ENCODE measurements around the gene USH1C. TPM values are rescaled to one million over a fixed set of nuclear protein-coding genes. Genes with fewer than 3 reads are reported as not detected.

Gene USH1C
- not detected in 2 replicates for total RNA-seq (2014; rRNA removed; shearing (Covaris generic); ENCODE audit: low replicate concordance)

DNA sequence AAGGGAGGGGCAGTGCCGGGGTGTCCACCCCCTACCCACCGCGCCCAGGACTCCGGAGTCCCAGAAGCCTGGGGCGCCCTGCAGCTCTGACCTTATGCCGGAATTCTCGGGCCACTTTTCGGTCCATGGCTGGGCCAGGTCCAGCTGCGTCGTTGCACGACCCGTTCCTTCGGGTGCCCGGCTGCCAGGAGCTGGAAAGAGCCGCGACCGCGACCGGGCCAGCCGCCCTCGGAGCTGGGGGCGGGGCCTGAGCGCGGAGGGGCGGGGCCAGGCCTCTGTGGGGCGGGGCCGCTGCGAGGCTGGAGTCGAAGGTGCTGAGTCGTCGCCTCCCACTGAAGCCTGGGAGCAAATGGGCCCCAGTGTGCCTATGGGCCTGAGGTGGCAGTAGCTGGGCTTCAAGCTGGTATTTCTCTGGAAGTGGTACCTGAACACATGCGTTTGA, at the start of gene USH1C:
Gene USH1C (minus strand): TSS at position 236 of the 442 bp plus-strand sequence. CDS start 109 bp downstream, at position 127.
- Histone ChIP-seq H3K4me3 (ENCODE audit: low read length) (no peak within 1 kb of the TSS), H2AFZ (ENCODE audit: low read length) (no peak within 1 kb of the TSS), H3K36me3 (ENCODE audit: insufficient read depth, low read length) (no peaks in the 10 kb centered on the region), H3K9ac (ENCODE audit: low read length) (no peak within 1 kb of the TSS), H3K4me1 (ENCODE audit: low read length) (no peaks in the 10 kb centered on the region), H3K79me2 (ENCODE audit: low read length) (no peaks in the 10 kb centered on the region), H3K27ac (ENCODE audit: low read length) (no peak within 1 kb of the TSS), H3K4me2 (ENCODE audit: low read depth, low read length, poor library complexity, severe bottlenecking) (no peak within 1 kb of the TSS), H4K20me1 (ENCODE audit: insufficient read depth, low read depth, low read length) (no peaks in the 10 kb centered on the region), H3K9me2 (replicated peaks; ENCODE audit: insufficient read depth, low read length) (no peaks in the 10 kb centered on the region), H3K27me3 (ENCODE audit: low read length) (no peaks in the 10 kb centered on the region), H3K9me3 (ENCODE audit: low read length) (no peaks in the 10 kb centered on the region)
- no peak for DNase-seq

DNA sequence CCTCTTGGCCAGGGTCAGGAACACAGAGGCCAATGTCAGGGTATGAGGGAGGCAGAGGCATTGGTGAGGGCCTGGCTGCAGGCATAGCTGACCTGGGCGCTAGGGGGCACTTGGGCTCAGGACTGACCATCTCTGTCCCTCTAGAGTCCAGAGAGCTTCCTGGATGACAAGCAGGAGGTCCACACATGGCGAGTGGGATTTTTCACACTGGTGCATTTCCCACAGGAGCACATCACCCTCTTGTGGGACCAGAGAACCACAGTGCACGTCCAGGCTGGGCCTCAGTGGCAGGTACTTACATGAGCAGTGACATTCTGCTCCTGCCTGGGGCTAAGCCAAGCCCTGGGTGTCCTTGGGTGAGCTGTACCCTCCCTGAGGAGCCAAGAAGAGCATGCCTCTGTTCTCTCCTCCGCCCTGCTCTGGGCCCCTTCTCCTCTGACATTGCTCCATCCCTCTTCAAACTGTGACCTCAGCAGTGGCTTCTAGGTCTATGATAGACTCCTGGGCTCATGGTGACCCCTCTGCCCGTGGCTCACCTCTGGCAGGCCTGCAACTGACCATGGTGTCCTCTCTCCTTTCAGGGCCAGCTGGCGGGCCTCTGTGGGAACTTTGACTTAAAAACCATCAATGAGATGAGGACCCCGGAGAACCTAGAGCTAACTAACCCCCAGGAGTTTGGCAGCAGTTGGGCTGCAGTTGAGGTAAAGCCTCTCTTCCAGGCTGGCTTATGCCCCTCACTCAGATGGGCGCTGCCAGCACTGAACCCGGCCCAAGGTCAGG, 49.4 kb upstream of the USH1C start:
- no peak for DNase-seq
- Histone ChIP-seq H4K20me1 (ENCODE audit: insufficient read depth, low read depth, low read length) (no peaks in the 10 kb centered on the region), H3K4me1 (ENCODE audit: low read length) (no peaks in the 10 kb centered on the region), H3K79me2 (ENCODE audit: low read length) (no peaks in the 10 kb centered on the region), H3K9me3 (ENCODE audit: low read length) (no peaks in the 10 kb centered on the region), H3K27me3 (ENCODE audit: low read length) (no peaks in the 10 kb centered on the region), H2AFZ (ENCODE audit: low read length) (no peak overlapping the region), H3K9me2 (replicated peaks; ENCODE audit: insufficient read depth, low read length) (no peaks in the 10 kb centered on the region), H3K4me2 (ENCODE audit: low read depth, low read length, poor library complexity, severe bottlenecking) (no peak overlapping the region), H3K27ac (ENCODE audit: low read length) (no peak overlapping the region), H3K9ac (ENCODE audit: low read length) (no peak overlapping the region), H3K36me3 (ENCODE audit: insufficient read depth, low read length) (no peaks in the 10 kb centered on the region), H3K4me3 (ENCODE audit: low read length) (no peak overlapping the region)

DNA sequence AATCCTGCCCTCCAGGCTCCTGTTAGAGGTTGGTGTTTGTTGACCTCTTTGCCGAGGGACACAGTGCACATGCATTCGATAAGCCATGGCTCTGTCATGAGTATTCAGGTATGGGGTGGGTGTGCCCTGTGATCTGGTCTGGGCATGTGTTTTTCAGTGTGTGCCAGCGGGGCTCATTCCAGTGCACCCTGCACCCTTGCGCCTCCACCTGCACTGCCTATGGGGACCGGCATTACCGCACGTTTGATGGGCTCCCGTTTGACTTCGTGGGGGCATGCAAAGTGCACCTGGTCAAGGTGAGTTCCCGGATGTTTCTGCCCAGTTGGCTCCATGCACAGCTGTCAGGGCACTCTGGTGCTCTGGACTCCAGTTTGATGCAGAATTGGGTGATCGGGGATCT, 47.1 kb upstream of the USH1C start:
- H3K4me3 ChIP-seq (ENCODE audit: low read length): no peak overlapping the region
- H3K79me2 ChIP-seq (ENCODE audit: low read length): no peaks in the 10 kb centered on the region
- H3K4me1 ChIP-seq (ENCODE audit: low read length): no peaks in the 10 kb centered on the region
- DNase-seq: no peak
- no peaks in the 10 kb centered on the region for H4K20me1 ChIP-seq (ENCODE audit: insufficient read depth, low read depth, low read length)
- no peak overlapping the region for H3K9ac ChIP-seq (ENCODE audit: low read length)
- H3K9me2 ChIP-seq (replicated peaks; ENCODE audit: insufficient read depth, low read length): no peaks in the 10 kb centered on the region
- H3K9me3 ChIP-seq (ENCODE audit: low read length): no peaks in the 10 kb centered on the region
- no peak overlapping the region for H2AFZ ChIP-seq (ENCODE audit: low read length)
- H3K27me3 ChIP-seq (ENCODE audit: low read length): no peaks in the 10 kb centered on the region
- no peak overlapping the region for H3K27ac ChIP-seq (ENCODE audit: low read length)
- no peak overlapping the region for H3K4me2 ChIP-seq (ENCODE audit: low read depth, low read length, poor library complexity, severe bottlenecking)
- H3K36me3 ChIP-seq (ENCODE audit: insufficient read depth, low read length): no peaks in the 10 kb centered on the region

DNA sequence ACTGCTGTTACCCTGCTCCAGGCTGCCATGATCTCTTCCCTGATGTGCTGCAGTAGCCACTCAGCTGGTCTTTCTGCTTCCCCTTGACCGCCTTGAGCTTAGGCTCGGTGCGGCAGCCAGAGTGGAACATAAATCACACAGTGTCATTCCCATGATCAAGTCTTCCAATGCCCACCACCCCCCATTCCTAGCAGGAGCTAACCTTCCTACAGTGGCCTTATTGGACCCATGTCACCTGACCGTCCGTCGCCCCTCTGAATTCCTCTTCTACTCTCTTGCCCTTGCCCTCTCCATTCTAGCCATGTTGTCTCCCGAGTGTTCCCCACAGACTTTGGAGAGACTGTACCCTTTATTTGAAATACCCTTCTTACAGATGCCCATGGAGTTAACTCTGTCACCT, 46.2 kb upstream of the USH1C start:
- Histone ChIP-seq H2AFZ (ENCODE audit: low read length) (no peak overlapping the region), H3K36me3 (ENCODE audit: insufficient read depth, low read length) (no peaks in the 10 kb centered on the region), H4K20me1 (ENCODE audit: insufficient read depth, low read depth, low read length) (no peaks in the 10 kb centered on the region), H3K9ac (ENCODE audit: low read length) (no peak overlapping the region), H3K79me2 (ENCODE audit: low read length) (no peaks in the 10 kb centered on the region), H3K9me2 (replicated peaks; ENCODE audit: insufficient read depth, low read length) (no peaks in the 10 kb centered on the region), H3K9me3 (ENCODE audit: low read length) (no peaks in the 10 kb centered on the region), H3K4me1 (ENCODE audit: low read length) (no peaks in the 10 kb centered on the region), H3K4me2 (ENCODE audit: low read depth, low read length, poor library complexity, severe bottlenecking) (no peak overlapping the region), H3K4me3 (ENCODE audit: low read length) (no peak overlapping the region), H3K27me3 (ENCODE audit: low read length) (no peaks in the 10 kb centered on the region), H3K27ac (ENCODE audit: low read length) (no peak overlapping the region)
- DNase-seq: no peak

DNA sequence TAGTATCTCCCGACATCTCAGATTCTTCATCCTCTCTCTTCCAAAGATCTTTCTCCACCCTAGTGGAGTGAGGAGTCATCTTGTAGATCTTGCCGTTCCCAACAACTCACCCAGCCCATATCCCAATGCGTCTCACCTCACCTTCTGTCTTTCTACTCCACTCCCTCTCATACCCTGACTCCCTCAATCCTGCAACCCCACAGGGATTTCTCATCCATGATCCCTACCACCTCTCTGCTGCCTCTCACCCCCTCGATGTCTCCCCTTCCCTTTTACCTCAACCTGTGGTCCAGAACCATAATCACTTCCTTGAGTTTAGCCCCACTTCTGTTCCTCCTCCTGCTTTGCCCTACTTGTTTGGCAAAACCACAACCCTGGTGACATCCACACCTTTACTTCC, 44.5 kb upstream of the USH1C start:
- H3K9me2 ChIP-seq (replicated peaks; ENCODE audit: insufficient read depth, low read length): no peaks in the 10 kb centered on the region
- H3K36me3 ChIP-seq (ENCODE audit: insufficient read depth, low read length): no peaks in the 10 kb centered on the region
- no peak overlapping the region for H3K9ac ChIP-seq (ENCODE audit: low read length)
- H3K79me2 ChIP-seq (ENCODE audit: low read length): no peaks in the 10 kb centered on the region
- no peak overlapping the region for H3K4me2 ChIP-seq (ENCODE audit: low read depth, low read length, poor library complexity, severe bottlenecking)
- H3K4me3 ChIP-seq (ENCODE audit: low read length): no peak overlapping the region
- H2AFZ ChIP-seq (ENCODE audit: low read length): no peak overlapping the region
- no peaks in the 10 kb centered on the region for H3K4me1 ChIP-seq (ENCODE audit: low read length)
- H3K27ac ChIP-seq (ENCODE audit: low read length): no peak overlapping the region
- H4K20me1 ChIP-seq (ENCODE audit: insufficient read depth, low read depth, low read length): no peaks in the 10 kb centered on the region
- DNase-seq: no peak
- H3K27me3 ChIP-seq (ENCODE audit: low read length): no peaks in the 10 kb centered on the region
- H3K9me3 ChIP-seq (ENCODE audit: low read length): no peaks in the 10 kb centered on the region

DNA sequence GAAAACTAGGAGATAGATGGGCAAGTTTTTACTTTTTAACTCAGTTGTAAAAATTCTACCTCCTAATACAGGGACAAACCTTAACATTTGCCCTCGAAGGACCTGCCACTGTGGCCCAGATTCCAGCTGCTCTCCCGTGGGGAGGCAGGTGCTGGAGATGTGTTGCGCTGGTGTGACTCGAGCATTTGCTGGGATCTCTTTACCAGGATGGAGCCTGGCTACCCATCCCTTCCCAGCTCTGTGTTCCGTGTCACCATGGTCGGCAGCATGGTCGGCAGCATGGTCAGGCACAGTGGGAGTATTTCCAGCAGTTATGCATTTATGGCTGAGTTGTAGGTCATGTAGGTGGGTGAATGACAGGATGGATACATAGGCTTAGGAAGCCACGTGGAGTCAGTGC, 44.0 kb upstream of the USH1C start:
- DNase-seq: no peak
- no peak overlapping the region for H3K27ac ChIP-seq (ENCODE audit: low read length)
- H3K36me3 ChIP-seq (ENCODE audit: insufficient read depth, low read length): no peaks in the 10 kb centered on the region
- no peaks in the 10 kb centered on the region for H3K27me3 ChIP-seq (ENCODE audit: low read length)
- no peak overlapping the region for H3K9ac ChIP-seq (ENCODE audit: low read length)
- H3K9me3 ChIP-seq (ENCODE audit: low read length): no peaks in the 10 kb centered on the region
- H4K20me1 ChIP-seq (ENCODE audit: insufficient read depth, low read depth, low read length): no peaks in the 10 kb centered on the region
- H3K79me2 ChIP-seq (ENCODE audit: low read length): no peaks in the 10 kb centered on the region
- H3K4me1 ChIP-seq (ENCODE audit: low read length): no peaks in the 10 kb centered on the region
- no peak overlapping the region for H2AFZ ChIP-seq (ENCODE audit: low read length)
- H3K4me2 ChIP-seq (ENCODE audit: low read depth, low read length, poor library complexity, severe bottlenecking): no peak overlapping the region
- no peaks in the 10 kb centered on the region for H3K9me2 ChIP-seq (replicated peaks; ENCODE audit: insufficient read depth, low read length)
- H3K4me3 ChIP-seq (ENCODE audit: low read length): no peak overlapping the region

DNA sequence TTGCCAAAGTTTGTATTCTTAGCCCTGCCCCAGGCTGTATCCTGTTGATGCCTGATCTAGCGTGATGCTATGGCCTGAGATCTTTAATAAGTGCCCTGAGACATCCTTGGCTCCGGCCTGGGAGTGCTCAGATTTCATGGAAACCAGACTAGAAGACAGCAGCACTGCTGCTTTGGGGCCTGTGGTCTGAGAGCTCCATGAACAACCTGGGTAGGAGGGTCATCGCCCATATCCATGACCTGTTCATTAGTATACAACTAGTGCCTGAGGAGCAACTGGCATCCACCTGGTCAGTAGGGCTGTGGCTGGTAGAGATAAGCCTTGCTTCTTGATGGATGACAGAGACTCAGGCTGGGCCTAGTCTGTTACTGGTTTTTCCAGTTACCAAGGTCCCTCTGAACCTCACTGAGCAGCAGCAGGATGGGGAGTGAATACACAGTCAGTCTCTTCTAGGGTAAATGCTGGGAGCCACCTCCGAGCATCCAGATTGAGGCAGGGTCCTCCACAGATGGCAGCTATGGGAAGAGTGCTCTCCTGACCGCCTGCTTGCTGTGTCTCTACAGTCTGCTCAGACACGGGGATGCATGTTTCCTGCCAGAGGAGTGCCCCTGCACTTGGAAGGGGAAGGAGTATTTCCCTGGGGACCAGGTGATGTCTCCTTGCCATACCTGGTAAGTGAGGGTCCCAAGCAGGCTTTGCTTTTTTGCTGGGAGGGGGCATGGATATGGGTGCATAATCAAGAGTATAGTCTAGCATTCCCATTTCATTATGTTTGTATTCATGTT, 41.9 kb upstream of the USH1C start:
- Histone ChIP-seq H3K36me3 (ENCODE audit: insufficient read depth, low read length) (no peaks in the 10 kb centered on the region), H4K20me1 (ENCODE audit: insufficient read depth, low read depth, low read length) (no peaks in the 10 kb centered on the region), H2AFZ (ENCODE audit: low read length) (no peak overlapping the region), H3K79me2 (ENCODE audit: low read length) (no peaks in the 10 kb centered on the region), H3K27ac (ENCODE audit: low read length) (no peak overlapping the region), H3K9ac (ENCODE audit: low read length) (no peak overlapping the region), H3K27me3 (ENCODE audit: low read length) (no peaks in the 10 kb centered on the region), H3K9me2 (replicated peaks; ENCODE audit: insufficient read depth, low read length) (no peaks in the 10 kb centered on the region), H3K4me2 (ENCODE audit: low read depth, low read length, poor library complexity, severe bottlenecking) (no peak overlapping the region), H3K4me1 (ENCODE audit: low read length) (no peaks in the 10 kb centered on the region), H3K9me3 (ENCODE audit: low read length) (no peaks in the 10 kb centered on the region), H3K4me3 (ENCODE audit: low read length) (no peak overlapping the region)
- no peak for DNase-seq

DNA sequence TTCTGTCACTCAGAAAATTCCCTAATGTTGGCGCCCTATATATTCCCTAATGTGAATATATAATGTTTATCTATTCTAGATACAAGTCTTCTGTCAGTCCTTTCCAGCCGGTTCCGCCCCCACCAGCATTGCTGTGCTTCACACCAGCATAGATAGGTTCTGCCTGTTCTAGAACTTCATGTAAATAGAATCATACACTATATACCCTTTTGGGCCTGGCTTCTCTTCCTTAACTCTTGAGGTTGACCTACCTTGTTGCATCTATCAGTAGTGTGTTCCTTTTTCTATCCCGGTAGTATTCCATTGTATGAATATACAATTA, 37.5 kb upstream of the USH1C start:
- H3K4me1 ChIP-seq (ENCODE audit: low read length): no peaks in the 10 kb centered on the region
- no peaks in the 10 kb centered on the region for H3K79me2 ChIP-seq (ENCODE audit: low read length)
- no peak for DNase-seq
- no peaks in the 10 kb centered on the region for H4K20me1 ChIP-seq (ENCODE audit: insufficient read depth, low read depth, low read length)
- no peak overlapping the region for H3K4me3 ChIP-seq (ENCODE audit: low read length)
- H2AFZ ChIP-seq (ENCODE audit: low read length): no peak overlapping the region
- H3K4me2 ChIP-seq (ENCODE audit: low read depth, low read length, poor library complexity, severe bottlenecking): no peak overlapping the region
- H3K36me3 ChIP-seq (ENCODE audit: insufficient read depth, low read length): no peaks in the 10 kb centered on the region
- H3K27ac ChIP-seq (ENCODE audit: low read length): no peak overlapping the region
- H3K9me2 ChIP-seq (replicated peaks; ENCODE audit: insufficient read depth, low read length): no peaks in the 10 kb centered on the region
- H3K27me3 ChIP-seq (ENCODE audit: low read length): no peaks in the 10 kb centered on the region
- no peaks in the 10 kb centered on the region for H3K9me3 ChIP-seq (ENCODE audit: low read length)
- H3K9ac ChIP-seq (ENCODE audit: low read length): no peak overlapping the region

All from Karpas-422 (cell line).